ENCODE results near the gene SLC46A1. TPM values are rescaled to one million over a fixed set of nuclear protein-coding genes. Genes with fewer than 3 reads are reported as not detected.
"Not testable (repeated sequence)": the region's sequence is repeated elsewhere in the genome, so short reads cannot be mapped to it uniquely, and the experiment has no call there.

SLC46A1 gene
- total RNA-seq, result 10 to 100 TPM; 11.3 to 16.9 (median 12.9) TPM

DNA sequence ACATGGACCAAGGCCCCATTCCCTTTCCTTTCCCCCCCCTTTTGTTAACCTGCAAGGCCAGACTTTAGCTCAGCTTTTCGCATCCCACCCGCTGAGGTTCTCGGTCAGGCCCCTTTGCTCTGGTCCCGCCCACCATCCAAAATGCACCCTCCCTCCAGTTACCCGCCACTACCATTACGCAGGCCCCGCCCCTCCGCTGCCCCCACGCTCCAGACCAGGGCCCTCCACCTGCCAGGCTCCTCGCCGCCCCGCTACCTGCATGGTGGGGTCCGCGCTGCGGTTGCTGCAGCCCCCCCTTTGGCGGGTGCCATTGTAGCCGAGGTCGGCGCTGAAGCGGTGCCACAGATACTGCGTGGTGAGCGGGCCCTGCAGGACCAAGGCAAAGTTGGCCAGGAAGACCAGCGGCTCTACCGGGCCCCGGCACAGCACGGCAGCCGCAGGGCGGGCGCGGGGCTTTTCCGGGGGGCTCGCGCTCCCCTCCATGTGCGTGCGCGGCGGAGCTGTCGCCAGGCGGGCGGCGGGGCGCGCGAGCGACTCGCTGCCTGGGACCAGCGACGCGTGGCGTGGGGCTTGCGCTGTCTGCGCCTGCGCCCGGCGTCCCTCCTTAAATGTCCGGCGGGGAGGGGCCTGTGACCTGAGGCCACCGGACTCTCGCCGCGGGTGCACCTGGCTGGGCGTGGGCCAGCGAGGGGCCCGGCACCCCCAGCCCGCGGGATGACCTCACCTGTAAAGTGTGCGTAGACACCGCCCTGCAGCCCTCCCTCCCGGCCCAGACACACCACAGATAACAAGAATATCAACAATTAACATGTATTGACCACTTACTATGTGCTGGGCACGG, at the start of gene SLC46A1:
SLC46A1 (minus strand) TSS at position 581 of the 841 bp plus-strand sequence; CDS start at position 483, 98 bp downstream.
- DNase-seq (ENCODE audit: low spot score), result peak; percentile 53
- TF ChIP-seq, protein P1, sequence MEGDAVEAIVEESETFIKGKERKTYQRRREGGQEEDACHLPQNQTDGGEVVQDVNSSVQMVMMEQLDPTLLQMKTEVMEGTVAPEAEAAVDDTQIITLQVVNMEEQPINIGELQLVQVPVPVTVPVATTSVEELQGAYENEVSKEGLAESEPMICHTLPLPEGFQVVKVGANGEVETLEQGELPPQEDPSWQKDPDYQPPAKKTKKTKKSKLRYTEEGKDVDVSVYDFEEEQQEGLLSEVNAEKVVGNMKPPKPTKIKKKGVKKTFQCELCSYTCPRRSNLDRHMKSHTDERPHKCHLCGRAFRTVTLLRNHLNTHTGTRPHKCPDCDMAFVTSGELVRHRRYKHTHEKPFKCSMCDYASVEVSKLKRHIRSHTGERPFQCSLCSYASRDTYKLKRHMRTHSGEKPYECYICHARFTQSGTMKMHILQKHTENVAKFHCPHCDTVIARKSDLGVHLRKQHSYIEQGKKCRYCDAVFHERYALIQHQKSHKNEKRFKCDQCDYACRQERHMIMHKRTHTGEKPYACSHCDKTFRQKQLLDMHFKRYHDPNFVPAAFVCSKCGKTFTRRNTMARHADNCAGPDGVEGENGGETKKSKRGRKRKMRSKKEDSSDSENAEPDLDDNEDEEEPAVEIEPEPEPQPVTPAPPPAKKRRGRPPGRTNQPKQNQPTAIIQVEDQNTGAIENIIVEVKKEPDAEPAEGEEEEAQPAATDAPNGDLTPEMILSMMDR (IDR thresholded peaks at IDR 0.05), result no peak
- peak; percentile 83 for ATAC-seq (ENCODE audit: low FRiP score)

DNA sequence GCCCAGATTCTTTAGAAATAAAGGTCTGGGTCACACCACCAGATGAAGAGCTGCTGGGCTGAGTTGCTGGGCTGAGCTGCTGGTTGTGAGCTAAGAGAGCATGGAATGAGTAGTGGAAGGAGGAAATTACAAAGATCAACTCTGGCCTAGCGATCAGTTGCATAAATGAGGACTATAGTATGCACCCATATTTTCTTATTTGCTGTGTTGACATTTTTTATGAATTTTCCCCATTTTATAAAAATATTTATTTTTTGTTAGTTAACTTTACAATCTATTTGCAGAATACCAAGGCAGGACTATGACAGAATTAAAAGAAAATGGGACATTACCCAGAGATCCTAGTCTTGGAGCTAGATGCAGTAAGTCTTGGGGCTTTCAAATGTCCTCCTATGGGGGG, 43.8 kb upstream of the SLC46A1 start:
- DNase-seq (ENCODE audit: low spot score), result no peak
- TF ChIP-seq, protein P1 (IDR thresholded peaks at IDR 0.05), result no peak
- no peak for ATAC-seq (ENCODE audit: low FRiP score)

DNA sequence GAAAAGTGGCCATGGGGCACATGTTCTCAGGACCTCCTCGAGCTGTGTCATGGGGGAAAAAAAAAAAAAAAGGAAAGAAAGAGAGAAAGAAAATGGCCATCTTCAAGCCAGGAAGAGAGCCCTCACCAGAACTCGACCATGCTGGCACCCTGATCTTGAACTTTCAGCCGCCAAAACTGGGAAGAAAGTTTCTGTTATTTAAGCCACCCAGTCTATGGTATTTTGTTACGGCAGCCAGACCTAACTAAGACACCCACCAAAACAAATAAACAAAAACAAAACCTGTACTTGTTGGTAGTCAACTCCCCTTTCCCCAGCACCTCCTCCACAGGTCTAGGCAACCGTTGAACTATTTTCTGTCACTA, 41.4 kb upstream of the SLC46A1 start:
- TF ChIP-seq, protein P1 (IDR thresholded peaks at IDR 0.05), result no peak

DNA sequence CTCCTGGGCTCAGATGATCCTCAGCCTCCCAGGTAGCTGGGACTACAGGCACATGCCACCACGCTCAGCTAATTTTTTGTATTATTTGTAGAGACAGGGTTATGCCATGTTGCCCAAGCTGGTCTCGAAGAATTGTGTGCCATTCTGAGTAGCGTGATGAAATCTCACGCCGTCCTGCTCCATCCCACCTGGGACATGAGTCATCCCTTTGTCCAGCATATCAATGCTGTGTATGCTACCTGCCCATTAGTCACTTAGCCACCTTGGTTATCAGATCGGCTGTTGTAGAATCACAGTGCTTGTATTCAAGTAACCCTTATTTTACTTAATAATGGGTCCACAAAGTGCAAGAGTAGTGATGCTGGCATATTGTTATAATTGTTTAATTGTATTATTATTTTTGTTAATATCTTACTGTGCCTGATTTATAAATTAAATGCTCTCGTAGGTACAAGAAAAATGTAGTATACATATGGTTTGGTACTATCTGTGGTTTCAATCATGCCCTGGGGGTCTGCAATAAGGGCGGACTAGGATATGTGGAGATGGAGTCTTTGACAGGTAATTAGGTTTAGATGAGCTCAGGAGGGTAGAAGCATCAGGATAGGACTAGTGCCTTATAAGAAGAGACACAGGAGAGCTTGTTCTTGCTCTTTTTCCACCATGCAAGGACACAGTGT, 40.8 kb upstream of the SLC46A1 start:
- DNase-seq (ENCODE audit: low spot score) (no peak), ATAC-seq (ENCODE audit: low FRiP score) (no peak)
- TF ChIP-seq, protein P1 (IDR thresholded peaks at IDR 0.05), result no peak

More for the DNA sequence above, 41.4 kb upstream of the SLC46A1 start:
- ATAC-seq (ENCODE audit: low FRiP score), result no peak
- DNase-seq (ENCODE audit: low spot score), result no peak

DNA sequence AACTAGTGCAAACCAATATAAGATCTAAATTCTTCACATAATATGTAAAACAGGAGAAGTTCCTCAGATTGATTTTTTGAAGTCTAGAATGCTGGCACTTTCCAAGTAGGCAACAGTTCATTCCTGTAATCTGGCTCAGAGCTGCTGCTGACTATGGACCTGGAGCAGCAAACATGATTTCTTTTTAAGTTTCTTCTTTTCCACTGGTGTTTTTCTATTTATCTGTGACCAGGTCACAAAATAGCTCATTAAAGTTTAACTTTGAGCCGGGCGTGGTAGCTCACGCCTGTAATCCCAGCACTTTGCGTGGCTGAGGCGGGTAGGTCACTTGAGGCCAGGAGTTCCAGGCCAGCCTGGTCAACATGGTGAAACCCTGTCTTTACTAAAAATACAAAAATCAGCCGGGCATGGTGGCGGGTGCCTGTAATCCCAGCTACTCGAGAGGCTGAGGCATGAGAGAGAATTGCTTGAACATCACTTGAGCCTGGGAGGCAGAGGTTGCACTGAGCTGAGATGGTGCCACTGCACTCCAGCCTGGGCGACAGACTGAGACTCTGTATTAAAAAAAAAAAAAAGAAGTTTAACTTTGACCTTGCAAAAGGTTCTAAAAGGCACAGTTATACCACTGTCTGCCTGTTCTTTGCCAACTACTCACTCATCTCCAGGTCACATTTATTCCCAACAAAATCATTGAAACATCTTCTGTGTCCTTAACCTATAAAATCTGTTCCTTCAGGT, 38.1 kb upstream of the SLC46A1 start:
- DNase-seq (ENCODE audit: low spot score), result no peak
- no peak for ATAC-seq (ENCODE audit: low FRiP score)
- TF ChIP-seq, protein P1 (IDR thresholded peaks at IDR 0.05), result no peak

DNA sequence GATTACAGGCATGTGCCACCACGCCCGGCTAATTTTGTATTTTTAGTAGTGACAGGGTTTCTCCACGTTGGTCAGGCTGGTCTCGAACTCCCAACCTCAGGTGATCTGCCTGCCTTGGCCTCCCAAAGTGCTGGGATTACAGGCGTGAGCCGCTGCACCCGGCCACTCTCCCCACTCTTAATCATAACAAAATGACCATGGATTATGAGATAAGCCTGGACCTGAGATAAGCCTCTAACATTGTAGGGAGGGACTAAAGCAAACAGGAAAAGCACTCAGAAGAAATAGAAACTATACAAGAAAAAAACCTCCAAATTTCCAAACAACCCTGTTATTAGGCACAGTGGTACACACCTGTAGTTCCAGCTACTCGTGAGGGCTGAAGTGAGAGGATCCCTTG, 28.3 kb upstream of the SLC46A1 start:
- ATAC-seq (ENCODE audit: low FRiP score); DNase-seq (ENCODE audit: low spot score): not testable (repeated sequence)

DNA sequence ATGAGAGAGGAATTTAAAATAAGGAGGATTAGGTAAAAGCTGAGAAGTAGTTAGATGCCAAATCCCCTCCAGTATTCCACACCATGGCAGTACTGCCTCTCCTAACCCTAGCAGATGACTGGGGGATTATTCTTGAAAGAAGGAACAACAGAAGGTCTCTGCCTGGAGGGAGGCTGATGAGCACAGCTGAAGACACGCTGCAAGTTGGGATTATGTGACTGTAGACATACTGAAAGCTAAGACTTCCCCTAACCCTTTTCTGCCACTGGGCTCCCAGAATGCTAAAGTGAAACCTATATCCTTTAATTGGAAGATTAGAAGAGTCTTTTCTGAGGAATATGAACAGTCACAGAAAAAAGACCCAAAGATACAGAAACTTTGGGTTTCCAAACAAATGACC, 27.7 kb upstream of the SLC46A1 start:
- TF ChIP-seq, protein P1 (IDR thresholded peaks at IDR 0.05), result no peak
- ATAC-seq (ENCODE audit: low FRiP score), result no peak

DNA sequence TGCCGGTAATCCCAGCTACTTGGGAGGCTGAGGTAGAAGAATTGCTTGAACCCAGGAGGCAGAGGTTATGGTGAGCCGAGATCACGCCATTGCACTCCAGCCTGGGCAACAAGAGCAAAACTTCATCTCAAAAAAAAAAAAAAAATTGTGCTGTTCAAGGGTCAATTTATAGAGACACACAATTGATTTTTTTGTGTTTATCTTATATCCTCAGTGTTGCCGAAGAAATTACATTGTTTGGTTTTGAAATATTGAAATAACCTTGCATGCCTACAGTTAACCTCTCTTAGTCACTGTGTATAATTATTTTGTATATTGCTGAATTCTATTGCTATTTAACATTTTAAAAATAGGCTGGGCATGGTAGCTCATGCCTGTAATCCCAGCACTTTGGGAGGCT, 22.0 kb upstream of the SLC46A1 start:
- DNase-seq (ENCODE audit: low spot score); ATAC-seq (ENCODE audit: low FRiP score): not testable (repeated sequence)

More for the DNA sequence above, 27.7 kb upstream of the SLC46A1 start:
- no peak for DNase-seq (ENCODE audit: low spot score)

All from omental fat pad (tissue), 4 donors.